Spinal cord (tissue), 10 donors: Measurements from ENCODE around the gene APOD. TPM values are rescaled to one million over a fixed set of nuclear protein-coding genes. Genes with fewer than 3 reads are reported as not detected.
"Not testable (repeated sequence)": the region's sequence is repeated elsewhere in the genome, so short reads cannot be mapped to it uniquely, and the experiment has no call there.

Experiments used
- DNase-seq, 6 donors: peaks; one replicate each; pipeline versions ENCODE4 v3.0.0 to v3.0.0-alpha.2; 2013 to 2015; ENCODE audit warnings: low spot score in 6 of 6, low read depth in 4 of 6
- H3K27ac ChIP-seq: one replicate; pipeline ENCODE4 v1.5.1; 2013; ENCODE audit warnings: low read depth, low read length, control low read depth
- H3K27me3 ChIP-seq: one replicate; pipeline ENCODE4 v1.6.1; 2013; ENCODE audit warnings: low read length; ENCODE audit not compliant: control insufficient read depth, insufficient read depth
- H3K36me3 ChIP-seq: one replicate; pipeline ENCODE4 v1.6.1; 2013; ENCODE audit warnings: low read length; ENCODE audit not compliant: control insufficient read depth, insufficient read depth
- H3K4me1 ChIP-seq: one replicate; pipeline ENCODE4 v1.6.1; 2013; ENCODE audit warnings: low read length; ENCODE audit not compliant: control insufficient read depth, insufficient read depth
- H3K4me3 ChIP-seq: one replicate; pipeline ENCODE4 v1.5.1; 2013; ENCODE audit warnings: low read depth, low read length, control low read depth
- H3K9me3 ChIP-seq: one replicate; pipeline ENCODE4 v1.6.1; 2013; ENCODE audit warnings: low read length; ENCODE audit not compliant: control insufficient read depth, insufficient read depth
- WGBS: methylation state at CpG from one replicate; pipeline ENCODE4 v1.1.5; 2013; ENCODE audit warnings: missing lambda C conversion rate; ENCODE audit not compliant: insufficient coverage; 5-methylcytosine and 5-hydroxymethylcytosine counted together
- polyA plus RNA-seq, 2 donors: library from polyadenylated mRNA; unstranded; fragments of 120-200 nt; gene quantifications; one replicate each; pipeline ENCODE4 v1.2.1, GENCODE V29; 2013; ENCODE audit not compliant: insufficient read length in 2 of 2
- total RNA-seq, 2 donors: library from RNA; depleted of rRNA in 1 of 2; stranded (reverse); fragments of 120-200 nt in 1 of 2; fragments of >200 nt in 1 of 2; gene quantifications; one replicate each; pipeline versions ENCODE4 v1.2.3 to v1.2.4, GENCODE V29; 2013 to 2014
- donor health status: healthy.

Gene APOD
- total and polyA plus RNA-seq, 4 donors = 75.5 to 223 (median 175) TPM

DNA sequence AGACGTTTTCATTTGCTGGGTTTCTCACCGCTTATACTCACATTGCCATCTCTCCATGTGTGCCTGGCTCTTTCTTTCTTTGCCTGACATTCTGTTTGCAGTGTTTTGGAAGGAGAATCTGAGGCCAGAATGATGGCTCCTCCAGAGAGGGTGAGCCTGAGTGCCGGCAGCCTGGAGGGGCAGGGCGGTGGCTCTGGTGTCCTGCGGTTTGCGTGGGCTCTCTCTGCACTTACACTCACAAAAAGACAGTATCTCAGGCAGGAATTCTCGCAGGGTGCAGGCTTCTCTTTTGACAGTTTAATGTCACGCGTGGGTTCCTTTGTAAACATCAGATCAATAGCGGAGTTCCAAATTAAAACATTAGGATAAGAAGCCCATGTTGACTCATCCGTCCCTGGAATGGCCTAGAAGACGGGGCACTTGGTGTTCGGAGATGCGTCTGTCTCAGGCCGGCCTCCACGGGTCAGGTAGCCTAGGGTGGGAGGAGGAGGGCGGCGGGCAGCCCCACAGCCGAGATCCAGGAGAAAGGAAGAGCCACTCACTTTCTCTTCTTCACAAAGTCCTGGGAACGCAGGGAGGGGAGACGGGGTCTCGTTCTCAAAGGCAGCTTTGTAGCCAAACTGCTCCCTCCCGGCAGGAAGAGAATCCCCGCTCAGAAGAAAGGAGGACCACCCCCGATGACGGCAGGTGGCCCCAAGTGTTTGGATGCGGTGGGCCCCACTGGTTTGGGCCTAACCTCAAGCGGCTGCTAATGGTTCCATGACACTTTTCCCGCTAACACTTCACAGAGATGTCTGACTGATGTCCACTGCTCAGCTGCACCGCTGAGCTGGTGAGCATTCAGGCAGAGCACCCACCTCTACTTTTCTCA is 44.0 kb upstream of the APOD start:
- H3K9me3 ChIP-seq, H3K36me3 ChIP-seq, DNase-seq, H3K27ac ChIP-seq, H3K4me1 ChIP-seq, H3K27me3 ChIP-seq, H3K4me3 ChIP-seq: not testable (repeated sequence)
- 55% methylated on average over 22 of the region's 30 CpGs for WGBS

DNA sequence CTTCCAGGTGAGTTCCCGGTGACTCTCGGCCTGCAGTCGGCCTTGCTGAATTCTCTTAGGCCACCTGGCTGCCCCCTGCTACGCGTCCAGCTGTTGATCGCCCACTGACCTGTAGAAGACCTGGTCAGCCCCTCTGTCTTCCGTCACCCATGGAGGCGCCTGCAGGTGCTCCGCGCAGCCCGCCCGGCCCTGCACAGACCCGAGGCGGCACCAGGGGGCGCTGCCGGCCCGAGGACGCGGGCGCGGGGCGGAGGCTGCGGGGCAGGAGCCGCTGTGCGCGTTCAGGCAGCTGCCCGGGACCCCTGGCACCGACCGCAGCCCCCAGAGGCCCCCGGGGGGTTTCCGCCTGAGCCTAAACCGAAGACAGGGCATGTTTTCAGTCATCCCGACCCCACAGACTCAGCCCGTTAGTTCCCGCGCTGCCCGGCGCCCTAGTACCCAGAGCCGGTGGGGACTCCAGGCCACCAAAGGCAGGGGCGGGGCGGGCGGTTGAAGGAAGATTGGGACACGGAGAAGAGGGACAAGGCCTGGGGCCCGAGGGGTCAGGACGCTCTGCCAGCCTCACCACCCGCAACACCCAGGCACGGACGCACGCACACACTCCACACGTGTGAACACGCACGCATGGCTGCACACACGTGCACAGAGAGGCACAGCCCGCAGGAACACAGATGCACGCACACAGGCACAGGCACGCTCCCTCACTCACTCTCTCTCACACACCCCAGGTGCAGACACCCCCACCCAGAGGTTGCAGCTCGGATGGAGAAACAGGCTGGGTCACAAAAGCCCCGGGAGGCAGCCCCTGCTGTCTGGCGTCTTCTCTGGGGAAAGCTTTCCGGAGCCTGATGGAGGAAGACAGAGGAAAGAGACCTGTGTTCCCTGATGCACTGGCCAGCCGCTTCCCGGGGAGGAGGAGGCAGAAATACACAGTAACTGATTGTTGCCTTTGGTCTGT is 41.1 kb upstream of the APOD start:
- H3K9me3 ChIP-seq, DNase-seq, H3K27ac ChIP-seq, H3K27me3 ChIP-seq, H3K36me3 ChIP-seq, H3K4me3 ChIP-seq, H3K4me1 ChIP-seq: not testable (repeated sequence)
- WGBS = 27% methylated on average over 4 of the region's 62 CpGs

DNA sequence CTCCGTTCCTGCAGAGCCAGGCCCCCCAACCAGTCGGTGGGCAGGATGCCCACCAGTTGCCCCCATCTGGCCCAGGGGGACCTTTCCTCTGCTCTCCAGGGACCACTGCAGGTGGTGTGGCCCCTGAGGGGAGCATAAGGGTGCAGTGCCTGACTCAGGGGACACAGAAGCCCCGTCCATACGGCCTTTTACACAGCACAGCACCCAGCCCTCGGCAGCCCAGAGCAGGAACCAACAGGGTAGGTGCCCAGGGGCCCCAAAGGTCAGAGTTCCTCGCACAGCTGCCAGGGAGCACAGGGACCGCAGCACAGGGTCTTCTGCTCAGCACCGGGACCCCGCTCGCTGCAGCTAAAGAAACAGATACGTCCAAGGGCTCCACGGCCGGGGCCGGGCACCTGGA is 40.4 kb upstream of the APOD start:
- not testable (repeated sequence) for H3K4me3 ChIP-seq, DNase-seq, H3K4me1 ChIP-seq, H3K36me3 ChIP-seq, H3K27ac ChIP-seq, H3K27me3 ChIP-seq, H3K9me3 ChIP-seq
- no CpG with 5 or more reads among the region's 14 CpGs for WGBS

DNA sequence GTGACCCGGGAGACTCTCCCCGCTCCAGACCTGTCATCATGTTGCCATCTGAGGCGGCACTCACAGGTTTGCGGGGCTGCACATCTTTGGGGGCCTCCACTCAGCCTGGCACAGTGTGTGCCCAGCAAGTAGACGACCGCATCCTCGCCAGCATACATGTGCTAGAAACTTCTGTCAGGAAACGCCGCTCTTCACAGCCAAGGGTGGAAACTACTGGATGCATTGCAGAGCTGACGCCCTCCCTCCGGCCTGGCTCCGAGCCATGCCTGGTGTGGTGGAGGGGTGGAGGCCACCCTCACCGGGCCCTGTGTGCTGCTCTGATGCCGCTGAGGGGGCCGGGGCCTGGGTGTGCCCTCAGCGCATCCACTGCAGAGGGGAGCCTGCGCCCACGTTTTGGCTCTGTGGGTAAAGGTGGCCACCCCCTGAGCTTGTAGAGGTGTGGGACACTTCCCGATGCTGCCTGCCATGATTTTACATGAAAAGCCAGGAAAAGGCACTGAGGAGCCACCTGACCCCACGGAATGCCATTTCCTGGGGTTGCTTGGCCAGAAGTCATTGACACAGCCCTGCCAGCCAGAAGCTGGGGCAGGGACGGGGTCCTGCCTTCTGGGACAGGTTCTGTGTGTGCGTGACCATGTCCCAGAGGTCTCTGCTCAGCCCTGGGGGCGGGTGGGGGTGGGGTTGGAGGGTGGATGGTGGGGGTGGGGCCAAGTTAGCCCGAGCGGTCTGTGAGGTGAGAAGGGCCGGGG is 39.7 kb upstream of the APOD start:
- DNase-seq, H3K4me1 ChIP-seq, H3K4me3 ChIP-seq, H3K36me3 ChIP-seq, H3K27ac ChIP-seq, H3K27me3 ChIP-seq, H3K9me3 ChIP-seq: not testable (repeated sequence)
- 91% methylated on average over 8 of the region's 26 CpGs for WGBS

DNA sequence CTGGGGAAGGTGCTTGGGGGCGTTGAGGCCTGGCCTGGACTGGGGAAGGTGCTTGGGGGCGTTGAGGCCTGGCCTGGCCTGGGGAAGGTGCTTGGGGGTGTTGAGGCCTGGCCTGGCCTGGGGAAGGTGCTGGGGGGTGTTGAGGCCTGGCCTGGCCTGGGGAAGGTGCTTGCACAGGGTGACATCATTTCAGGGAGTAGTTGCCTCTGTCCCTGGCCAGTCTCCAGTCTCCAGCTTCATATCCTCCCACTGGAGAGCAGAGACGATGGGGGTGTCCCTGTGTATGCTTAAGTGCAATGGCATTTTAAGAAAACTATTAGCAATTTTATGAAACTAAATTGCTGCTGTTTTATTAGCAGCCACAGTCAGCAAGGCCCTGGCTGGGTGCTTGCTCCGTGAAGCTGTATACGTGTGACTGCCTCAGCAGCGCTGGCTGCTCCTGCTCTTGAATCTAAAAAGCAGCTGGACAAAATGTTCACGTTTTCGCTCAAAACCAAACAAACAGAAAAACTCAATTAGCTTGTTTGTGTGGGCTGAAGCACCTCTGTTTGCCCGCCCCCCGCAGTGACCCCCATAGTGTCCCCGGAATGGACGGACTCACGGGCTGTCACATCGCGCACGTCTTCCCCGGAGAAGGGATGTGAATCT is 38.9 kb upstream of the APOD start:
- DNase-seq, H3K9me3 ChIP-seq, H3K4me3 ChIP-seq, H3K27ac ChIP-seq, H3K36me3 ChIP-seq, H3K27me3 ChIP-seq, H3K4me1 ChIP-seq: not testable (repeated sequence)
- 84% methylated on average over 5 of the region's 17 CpGs for WGBS

DNA sequence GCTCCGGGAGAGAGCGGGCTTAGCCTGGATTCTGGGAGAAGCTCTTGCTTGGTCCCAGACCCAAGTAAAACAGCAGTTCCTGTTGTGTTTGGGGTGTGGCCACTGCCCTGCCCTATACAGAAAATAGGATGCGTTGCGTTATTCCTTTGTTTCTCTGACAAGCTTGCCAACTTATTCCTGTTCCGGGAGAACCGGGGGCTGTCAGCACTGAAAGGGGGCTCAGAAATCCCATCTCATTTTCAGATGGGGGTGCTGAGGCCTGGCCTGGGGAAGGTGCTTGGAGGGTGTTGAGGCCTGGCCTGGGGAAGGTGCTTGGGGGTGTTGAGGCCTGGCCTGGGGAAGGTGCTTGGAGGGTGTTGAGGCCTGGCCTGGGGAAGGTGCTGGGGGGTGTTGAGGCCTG is 38.3 kb upstream of the APOD start:
- not testable (repeated sequence) for H3K9me3 ChIP-seq, H3K27me3 ChIP-seq, DNase-seq, H3K27ac ChIP-seq, H3K36me3 ChIP-seq, H3K4me3 ChIP-seq
- WGBS = 81% methylated on average over 5 of the region's 6 CpGs
- H3K4me1 ChIP-seq = peaks cover 10% of the 10 kb centered on the region

DNA sequence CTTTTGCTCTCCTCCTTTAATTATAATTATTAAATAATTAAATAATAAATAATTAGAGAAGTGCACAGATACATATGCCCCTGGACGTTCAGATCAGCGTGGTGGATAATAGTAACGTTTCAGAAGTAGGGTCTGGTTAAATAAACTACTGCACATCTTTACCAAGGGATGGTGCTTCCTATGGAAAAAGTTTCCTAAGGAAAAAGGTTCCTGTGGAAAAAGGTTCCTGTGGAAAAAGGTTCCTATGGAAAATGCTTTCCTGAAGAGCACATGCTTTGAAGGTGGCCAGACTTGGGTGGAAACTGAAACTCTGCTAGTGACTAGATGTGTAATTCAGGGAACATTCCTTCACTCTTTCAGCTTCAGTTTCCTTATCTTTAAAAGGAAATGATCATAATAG is 37.4 kb upstream of the APOD start:
- H3K27me3 ChIP-seq, DNase-seq, H3K27ac ChIP-seq, H3K9me3 ChIP-seq, H3K4me3 ChIP-seq, H3K36me3 ChIP-seq: not testable (repeated sequence)
- no CpG with 5 or more reads among the region's 3 CpGs for WGBS
- peaks cover 10% of the 10 kb centered on the region for H3K4me1 ChIP-seq

DNA sequence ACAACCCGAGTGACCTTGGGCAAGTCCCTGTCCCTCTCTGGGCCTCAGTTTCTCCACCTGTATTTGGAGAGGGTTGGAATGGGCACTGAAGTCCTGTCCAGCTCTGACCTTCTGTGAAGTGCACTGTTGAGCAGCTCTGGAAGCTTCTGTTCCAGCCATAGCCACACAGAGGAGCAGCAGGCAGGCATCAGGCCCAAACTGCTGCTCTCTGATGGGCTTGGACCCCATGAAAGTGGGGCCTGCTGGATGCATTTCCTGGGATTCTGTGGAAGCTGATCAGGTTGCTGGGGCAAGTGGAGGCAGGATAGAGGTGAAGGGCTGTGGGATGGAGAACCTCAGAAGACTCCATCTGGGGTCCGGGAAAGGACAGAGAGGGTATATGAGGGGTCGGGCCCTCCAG is 36.7 kb upstream of the APOD start:
- H3K4me3 ChIP-seq, H3K9me3 ChIP-seq, H3K27ac ChIP-seq, DNase-seq, H3K36me3 ChIP-seq, H3K27me3 ChIP-seq: not testable (repeated sequence)
- H3K4me1 ChIP-seq = peaks cover 10% of the 10 kb centered on the region
- WGBS = no CpG with 5 or more reads among the region's 3 CpGs
